Spleen (tissue), 7 donors: ENCODE results near the gene CSF2RB.

Experiments used
- POLR2AphosphoS5 ChIP-seq, 3 donors: sonication (generic); formaldehyde crosslinking; IDR thresholded peaks; one replicate each; pipeline ENCODE4 v1.5.1; 2017; ENCODE audit warnings: antibody characterized with exemption in 3 of 3
- TF ChIP-seq, protein P1 (sequence below), 11 experiments: fragments of 200-600 bp in 7 of 11; fragments of 450-650 bp in 4 of 11; sonication (generic) in 4 of 11; IDR thresholded peaks in 8 of 11; conservative IDR thresholded peaks in 3 of 11; 1 replicate in 7 of 11; 2 replicates in 4 of 11; pipeline versions ENCODE4 v1.4.0 to v1.8.0; 2016 to 2021; ENCODE audit warnings: antibody characterized with exemption in 11 of 11, inconsistent platforms in 4 of 11, mild to moderate bottlenecking in 1 of 11
- donor health status: DM: no; HTN: no; CAD: no; lungs with moderate emphysema.
- donor health status: DM: no; HTN: no; CAD: no.
- donor health status: DM: no; HTN: no; CAD: no.

DNA sequence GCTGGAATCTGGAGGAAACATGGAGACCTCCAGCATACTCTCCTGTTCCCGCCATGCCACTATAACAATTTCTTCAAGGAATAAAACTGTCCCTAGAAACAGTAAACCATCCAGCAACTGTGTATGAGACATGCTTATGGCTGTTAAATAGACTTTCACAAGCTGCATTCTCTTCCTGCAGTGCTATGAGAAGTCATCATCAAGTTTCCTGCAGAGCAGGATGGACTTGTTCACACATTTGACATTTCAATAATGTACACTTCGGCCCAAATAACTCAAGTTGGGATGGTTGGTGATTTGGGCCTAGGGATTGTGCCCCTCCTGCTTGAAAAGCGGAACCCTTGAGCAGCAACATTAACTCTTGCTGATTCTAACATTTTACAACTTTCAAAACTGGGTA lies 20.2 kb upstream of the CSF2RB start:
- no peak for TF ChIP-seq POLR2AphosphoS5 (IDR thresholded peaks at IDR 0.05)
- TF ChIP-seq, protein P1, sequence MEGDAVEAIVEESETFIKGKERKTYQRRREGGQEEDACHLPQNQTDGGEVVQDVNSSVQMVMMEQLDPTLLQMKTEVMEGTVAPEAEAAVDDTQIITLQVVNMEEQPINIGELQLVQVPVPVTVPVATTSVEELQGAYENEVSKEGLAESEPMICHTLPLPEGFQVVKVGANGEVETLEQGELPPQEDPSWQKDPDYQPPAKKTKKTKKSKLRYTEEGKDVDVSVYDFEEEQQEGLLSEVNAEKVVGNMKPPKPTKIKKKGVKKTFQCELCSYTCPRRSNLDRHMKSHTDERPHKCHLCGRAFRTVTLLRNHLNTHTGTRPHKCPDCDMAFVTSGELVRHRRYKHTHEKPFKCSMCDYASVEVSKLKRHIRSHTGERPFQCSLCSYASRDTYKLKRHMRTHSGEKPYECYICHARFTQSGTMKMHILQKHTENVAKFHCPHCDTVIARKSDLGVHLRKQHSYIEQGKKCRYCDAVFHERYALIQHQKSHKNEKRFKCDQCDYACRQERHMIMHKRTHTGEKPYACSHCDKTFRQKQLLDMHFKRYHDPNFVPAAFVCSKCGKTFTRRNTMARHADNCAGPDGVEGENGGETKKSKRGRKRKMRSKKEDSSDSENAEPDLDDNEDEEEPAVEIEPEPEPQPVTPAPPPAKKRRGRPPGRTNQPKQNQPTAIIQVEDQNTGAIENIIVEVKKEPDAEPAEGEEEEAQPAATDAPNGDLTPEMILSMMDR (IDR thresholded peaks at IDR 0.05 in 8 of 11, conservative IDR thresholded peaks at IDR 0.05 in 3 of 11), result no peak
